GM19023 (cell line): ENCODE results near the gene NAA25.
A peak's percentile ranks its signal among the peaks of the same experiment; 100 is the strongest.
"Not testable (repeated sequence)": the region's sequence is repeated elsewhere in the genome, so short reads cannot be mapped to it uniquely, and the experiment has no call there.

Experiments
- ATAC-seq: cut with Tn5 transposase; IDR thresholded peaks from one replicate; pipeline ENCODE4 v1.9.1; 2021; ENCODE audit warnings: mild to moderate bottlenecking, moderate library complexity; ENCODE audit not compliant: unreplicated experiment

NAA25 gene

GRCh38 chr12:112116232-112117060 lies 7.9 kb upstream of the NAA25 start:
- ATAC-seq, result no peak

- no peak for ATAC-seq
These were observed 6.9 kb upstream of the NAA25 start for GRCh38 chr12:112115259-112116045.

GRCh38 chr12:112112409-112113133 lies 4.0 kb upstream of the NAA25 start:
- ATAC-seq, result no peak

GRCh38 chr12:112111931-112112330 lies 3.3 kb upstream of the NAA25 start:
- no peak for ATAC-seq

GRCh38 chr12:112110787-112111662 lies 2.4 kb upstream of the NAA25 start:
- ATAC-seq, result not testable (repeated sequence)

GRCh38 chr12:112107306-112108201 lies 1.0 kb downstream of the NAA25 start:
- ATAC-seq, result no peak

- ATAC-seq, result no peak
These were observed 2.7 kb downstream of the NAA25 start for GRCh38 chr12:112105891-112106290.

GRCh38 chr12:112103758-112104503 lies 4.7 kb downstream of the NAA25 start:
- no peak for ATAC-seq

- not testable (repeated sequence) for ATAC-seq
These were observed 5.8 kb downstream of the NAA25 start for GRCh38 chr12:112102746-112103145.

- ATAC-seq, result no peak
These were observed 6.5 kb downstream of the NAA25 start for GRCh38 chr12:112102127-112102526.

- not testable (repeated sequence) for ATAC-seq
These were observed 8.1 kb downstream of the NAA25 start for GRCh38 chr12:112100500-112100899.

- no peak for ATAC-seq
These were observed 10.9 kb downstream of the NAA25 start for GRCh38 chr12:112097641-112098040.

GRCh38 chr12:112096667-112097066 lies 11.9 kb downstream of the NAA25 start:
- no peak for ATAC-seq

GRCh38 chr12:112096070-112096469 lies 12.5 kb downstream of the NAA25 start:
- ATAC-seq, result peak; percentile 47

- no peak for ATAC-seq
These were observed 17.0 kb downstream of the NAA25 start for GRCh38 chr12:112091563-112091962.

GRCh38 chr12:112087851-112088250 lies 20.7 kb downstream of the NAA25 start:
- no peak for ATAC-seq

- no peak for ATAC-seq
These were observed 21.3 kb downstream of the NAA25 start for GRCh38 chr12:112087055-112087850.

- no peak for ATAC-seq
These were observed 42.0 kb downstream of the NAA25 start for GRCh38 chr12:112066566-112066965.
